ENCODE measurements around the gene CALD1.
A peak's percentile ranks its signal among the peaks of the same experiment; 100 is the strongest.

Gene CALD1

GRCh38 chr7:134939136-134939535, 159.7 kb downstream of the CALD1 start:
- H3K27ac ChIP-seq (replicated peaks; ENCODE audit: low read length): no peak overlapping the region
- peaks cover 1 to 70% of the 10 kb centered on the region in 2 donors for H3K36me3 ChIP-seq (replicated peaks in 1 of 2; ENCODE audit: control insufficient read depth in 2 of 2, insufficient read depth in 2 of 2, low read length in 2 of 2)

GRCh38 chr7:134940729-134941128, 161.3 kb downstream of the CALD1 start:
- Histone ChIP-seq H2AFZ (ENCODE audit: low read length) (no peak overlapping the region), H3K4me2 (ENCODE audit: insufficient read depth, low read length, poor library complexity, severe bottlenecking) (no peak overlapping the region), H4K8ac (ENCODE audit: low read depth, low read length) (no peak overlapping the region), H3K27ac (replicated peaks; ENCODE audit: low read length) (no peak overlapping the region), H3K4me1 (ENCODE audit: control insufficient read depth in 2 of 2, insufficient read depth in 1 of 2, low read depth in 1 of 2, low read length in 2 of 2) (peaks cover 8 to 14% of the 10 kb centered on the region in 2 donors), H2BK12ac (ENCODE audit: low read length) (no peak overlapping the region), H2BK5ac (ENCODE audit: low read length) (no peak overlapping the region), H2BK120ac (ENCODE audit: low read depth, low read length) (no peak overlapping the region), H3K4ac (ENCODE audit: low read length) (no peak overlapping the region), H3K36me3 (replicated peaks in 1 of 2; ENCODE audit: control insufficient read depth in 2 of 2, insufficient read depth in 2 of 2, low read length in 2 of 2) (peaks cover 0 to 68% of the 10 kb centered on the region in 2 donors), H4K91ac (ENCODE audit: low read depth, low read length, poor library complexity) (no peak overlapping the region), H3K9ac (ENCODE audit: low read depth, low read length, poor library complexity) (no peak overlapping the region), H3K4me3 (ENCODE audit: low read length in 2 of 2) (no peak overlapping the region), H3K79me1 (ENCODE audit: low read depth, low read length) (no peaks in the 10 kb centered on the region), H3K9me3 (replicated peaks in 1 of 2; ENCODE audit: control insufficient read depth in 2 of 2, insufficient read depth in 1 of 2, low read depth in 1 of 2, low read length in 2 of 2) (no peaks in the 10 kb centered on the region), H3K23ac (ENCODE audit: low read depth, low read length, poor library complexity) (no peak overlapping the region), H2BK15ac (ENCODE audit: low read length) (no peak overlapping the region), H3K27me3 (ENCODE audit: control insufficient read depth in 3 of 3, insufficient read depth in 3 of 3, low read depth in 1 of 3, low read length in 3 of 3) (no peaks in the 10 kb centered on the region), H3K14ac (ENCODE audit: low read length) (no peak overlapping the region), H3K18ac (ENCODE audit: low read length) (no peak overlapping the region), H2AK5ac (ENCODE audit: low read depth, low read length) (no peak overlapping the region)
- DNase-seq (ENCODE audit: low spot score): no peak

More at GRCh38 chr7:134939136-134939535, 159.7 kb downstream of the CALD1 start:
- no peak for DNase-seq (ENCODE audit: low spot score)
- Histone ChIP-seq H3K79me1 (ENCODE audit: low read depth, low read length) (no peaks in the 10 kb centered on the region), H2BK15ac (ENCODE audit: low read length) (no peak overlapping the region), H2BK120ac (ENCODE audit: low read depth, low read length) (no peak overlapping the region), H3K27me3 (ENCODE audit: control insufficient read depth in 3 of 3, insufficient read depth in 3 of 3, low read depth in 1 of 3, low read length in 3 of 3) (no peaks in the 10 kb centered on the region), H4K91ac (ENCODE audit: low read depth, low read length, poor library complexity) (no peak overlapping the region), H2AFZ (ENCODE audit: low read length) (no peak overlapping the region), H3K18ac (ENCODE audit: low read length) (no peak overlapping the region), H2BK12ac (ENCODE audit: low read length) (no peak overlapping the region), H3K4me3 (ENCODE audit: low read length in 2 of 2) (no peak overlapping the region), H2AK5ac (ENCODE audit: low read depth, low read length) (no peak overlapping the region), H3K14ac (ENCODE audit: low read length) (no peak overlapping the region), H3K4ac (ENCODE audit: low read length) (no peak overlapping the region), H2BK5ac (ENCODE audit: low read length) (no peak overlapping the region), H3K4me1 (ENCODE audit: control insufficient read depth in 2 of 2, insufficient read depth in 1 of 2, low read depth in 1 of 2, low read length in 2 of 2) (peaks cover 11 to 14% of the 10 kb centered on the region in 2 donors), H3K4me2 (ENCODE audit: insufficient read depth, low read length, poor library complexity, severe bottlenecking) (no peak overlapping the region), H3K9me3 (replicated peaks in 1 of 2; ENCODE audit: control insufficient read depth in 2 of 2, insufficient read depth in 1 of 2, low read depth in 1 of 2, low read length in 2 of 2) (no peaks in the 10 kb centered on the region), H3K23ac (ENCODE audit: low read depth, low read length, poor library complexity) (no peak overlapping the region), H3K9ac (ENCODE audit: low read depth, low read length, poor library complexity) (no peak overlapping the region), H4K8ac (ENCODE audit: low read depth, low read length) (no peak overlapping the region)
- WGBS, 2 donors (ENCODE audit: extremely low coverage in 2 of 2, insufficient read length in 2 of 2, insufficient replicate concordance in 1 of 2): no CpG with 5 or more reads among the region's 4 CpGs

- Histone ChIP-seq H2BK5ac (ENCODE audit: low read length) (no peak overlapping the region), H3K79me1 (ENCODE audit: low read depth, low read length) (no peaks in the 10 kb centered on the region)
- peak; percentile 12 for DNase-seq (ENCODE audit: low spot score)
Observed at GRCh38 chr7:134941185-134941900, 161.9 kb downstream of the CALD1 start.

GRCh38 chr7:134941952-134942351, 162.5 kb downstream of the CALD1 start:
- Histone ChIP-seq H3K27me3 (ENCODE audit: control insufficient read depth in 3 of 3, insufficient read depth in 3 of 3, low read depth in 1 of 3, low read length in 3 of 3) (no peaks in the 10 kb centered on the region), H2AFZ (ENCODE audit: low read length) (no peak overlapping the region), H3K27ac (replicated peaks; ENCODE audit: low read length) (no peak overlapping the region), H2BK12ac (ENCODE audit: low read length) (no peak overlapping the region), H2BK15ac (ENCODE audit: low read length) (no peak overlapping the region), H3K4me3 (ENCODE audit: low read length in 2 of 2) (no peak overlapping the region), H3K9ac (ENCODE audit: low read depth, low read length, poor library complexity) (no peak overlapping the region), H3K36me3 (replicated peaks in 1 of 2; ENCODE audit: control insufficient read depth in 2 of 2, insufficient read depth in 2 of 2, low read length in 2 of 2) (peaks cover 1 to 66% of the 10 kb centered on the region in 2 donors), H3K14ac (ENCODE audit: low read length) (no peak overlapping the region), H3K4me1 (ENCODE audit: control insufficient read depth in 2 of 2, insufficient read depth in 1 of 2, low read depth in 1 of 2, low read length in 2 of 2) (peaks cover 6 to 11% of the 10 kb centered on the region in 2 donors), H3K79me1 (ENCODE audit: low read depth, low read length) (no peaks in the 10 kb centered on the region), H4K91ac (ENCODE audit: low read depth, low read length, poor library complexity) (no peak overlapping the region), H3K23ac (ENCODE audit: low read depth, low read length, poor library complexity) (no peak overlapping the region), H2BK5ac (ENCODE audit: low read length) (no peak overlapping the region), H3K18ac (ENCODE audit: low read length) (peak overlapping the region; percentile 49), H3K4me2 (ENCODE audit: insufficient read depth, low read length, poor library complexity, severe bottlenecking) (no peak overlapping the region), H2BK120ac (ENCODE audit: low read depth, low read length) (no peak overlapping the region), H2AK5ac (ENCODE audit: low read depth, low read length) (no peak overlapping the region), H4K8ac (ENCODE audit: low read depth, low read length) (no peak overlapping the region), H3K9me3 (replicated peaks in 1 of 2; ENCODE audit: control insufficient read depth in 2 of 2, insufficient read depth in 1 of 2, low read depth in 1 of 2, low read length in 2 of 2) (peaks cover 0 to under 1% of the 10 kb centered on the region in 2 donors), H3K4ac (ENCODE audit: low read length) (no peak overlapping the region)
- no peak for DNase-seq (ENCODE audit: low spot score)
- WGBS, 2 donors (ENCODE audit: extremely low coverage in 2 of 2, insufficient read length in 2 of 2, insufficient replicate concordance in 1 of 2): no CpG with 5 or more reads among the region's 5 CpGs

More at GRCh38 chr7:134941185-134941900, 161.9 kb downstream of the CALD1 start:
- no peak overlapping the region for H4K8ac ChIP-seq (ENCODE audit: low read depth, low read length)
- no peaks in the 10 kb centered on the region for H3K27me3 ChIP-seq (ENCODE audit: control insufficient read depth in 3 of 3, insufficient read depth in 3 of 3, low read depth in 1 of 3, low read length in 3 of 3)
- no peak overlapping the region for H3K18ac ChIP-seq (ENCODE audit: low read length)
- H2BK12ac ChIP-seq (ENCODE audit: low read length): no peak overlapping the region
- H3K4me3 ChIP-seq (ENCODE audit: low read length in 2 of 2): no peak overlapping the region
- no peak overlapping the region for H4K91ac ChIP-seq (ENCODE audit: low read depth, low read length, poor library complexity)
- peaks cover 6 to 14% of the 10 kb centered on the region in 2 donors for H3K4me1 ChIP-seq (ENCODE audit: control insufficient read depth in 2 of 2, insufficient read depth in 1 of 2, low read depth in 1 of 2, low read length in 2 of 2)
- H2BK15ac ChIP-seq (ENCODE audit: low read length): no peak overlapping the region
- no peaks in the 10 kb centered on the region for H3K9me3 ChIP-seq (replicated peaks in 1 of 2; ENCODE audit: control insufficient read depth in 2 of 2, insufficient read depth in 1 of 2, low read depth in 1 of 2, low read length in 2 of 2)
- H2BK120ac ChIP-seq (ENCODE audit: low read depth, low read length): no peak overlapping the region
- H3K27ac ChIP-seq (replicated peaks; ENCODE audit: low read length): no peak overlapping the region
- no peak overlapping the region for H3K23ac ChIP-seq (ENCODE audit: low read depth, low read length, poor library complexity)
- peaks cover 0 to 68% of the 10 kb centered on the region in 2 donors for H3K36me3 ChIP-seq (replicated peaks in 1 of 2; ENCODE audit: control insufficient read depth in 2 of 2, insufficient read depth in 2 of 2, low read length in 2 of 2)
- no peak overlapping the region for H3K9ac ChIP-seq (ENCODE audit: low read depth, low read length, poor library complexity)
- no peak overlapping the region for H2AFZ ChIP-seq (ENCODE audit: low read length)
- no peak overlapping the region for H3K14ac ChIP-seq (ENCODE audit: low read length)
- WGBS, 2 donors (ENCODE audit: extremely low coverage in 2 of 2, insufficient read length in 2 of 2, insufficient replicate concordance in 1 of 2): no CpG with 5 or more reads among the region's 3 CpGs
- no peak overlapping the region for H3K4ac ChIP-seq (ENCODE audit: low read length)
- H2AK5ac ChIP-seq (ENCODE audit: low read depth, low read length): no peak overlapping the region
- H3K4me2 ChIP-seq (ENCODE audit: insufficient read depth, low read length, poor library complexity, severe bottlenecking): no peak overlapping the region

Data from neuronal stem cell (in vitro differentiated cells).